H1 (cell line): ENCODE data around the gene RAMP1. TPM values are rescaled to one million over a fixed set of nuclear protein-coding genes. Genes with fewer than 3 reads are reported as not detected.

Experiments
- BACH1 ChIP-seq: IDR thresholded peaks from 2 replicates; pipeline ENCODE4 v1.6.1; 2012; ENCODE audit warnings: low read length, improper control_type of control experiment
- CTBP2 ChIP-seq: IDR thresholded peaks from 2 replicates; pipeline ENCODE4 v1.7.0; 2011; ENCODE audit warnings: borderline replicate concordance, mild to moderate bottlenecking, moderate library complexity, mixed read lengths, low read length; ENCODE audit not compliant: insufficient read depth, insufficient read length
- EP300 ChIP-seq, 2 experiments: IDR thresholded peaks; 1 replicate in 1 of 2; 2 replicates in 1 of 2; pipeline ENCODE4 v1.6.1; 2011 to 2012; ENCODE audit warnings: low read depth in 2 of 2, low read length in 2 of 2, mild to moderate bottlenecking in 2 of 2, borderline replicate concordance in 1 of 2, inconsistent platforms in 1 of 2, moderate library complexity in 1 of 2
- PHF8 ChIP-seq: fragments of 200-600 bp; sonication (generic); conservative IDR thresholded peaks from 2 replicates; pipeline ENCODE4 v1.7.1; 2012; ENCODE audit warnings: low read depth, mild to moderate bottlenecking, inconsistent platforms, low read length, moderate library complexity
- POLR2AphosphoS5 ChIP-seq: IDR thresholded peaks from 2 replicates; pipeline ENCODE4 v1.6.1; 2011; ENCODE audit warnings: low read depth, low read length
- RNF2 ChIP-seq: fragments of 200-900, 300-1000 bp; sonication (generic); IDR thresholded peaks from 2 replicates; pipeline ENCODE4 v1.7.1; 2016; ENCODE audit warnings: borderline replicate concordance, low read depth, mild to moderate bottlenecking, antibody characterized with exemption, low read length; ENCODE audit not compliant: poor library complexity, severe bottlenecking; ENCODE audit errors: missing control alignments
- SIX5 ChIP-seq: IDR thresholded peaks from 2 replicates; pipeline ENCODE4 v1.6.1; 2011; ENCODE audit warnings: mild to moderate bottlenecking, low read depth, low read length
- USF2 ChIP-seq: IDR thresholded peaks from 2 replicates; pipeline ENCODE4 v1.6.1; 2011; ENCODE audit warnings: low read length, improper control_type of control experiment
- polyA plus RNA-seq, 7 experiments: library from polyadenylated mRNA; depleted of rRNA in 3 of 7; stranded (reverse) in 5 of 7; unstranded in 2 of 7; fragments of >200 nt in 5 of 7; fragments of 200-250 nt in 2 of 7; gene quantifications; 1 replicate in 5 of 7; 2 replicates in 1 of 7; 4 replicates in 1 of 7; pipeline versions ENCODE4 v1.2.1 to v1.2.3, GENCODE V29; 2011 to 2013; ENCODE audit warnings: missing spikeins in 2 of 7, mixed read lengths in 2 of 7
- total RNA-seq: library from RNA; stranded (reverse); fragmentation: NEBNext Ultra II Directional; extraction: Animal tissue kit (Norgen Biotek cat#: 25700); gene quantifications from 2 replicates; pipeline ENCODE4 v1.2.1, GENCODE V29; 2021

The RAMP1 gene
- total and polyA plus RNA-seq, 2 of the 8 experiments (the other 6 are each of a cell fraction or from before 2014, with no cell fraction given), result 0.65 to 4.3 TPM

- TF ChIP-seq CTBP2 (no peak), USF2 (no peak), EP300 (IDR thresholded peaks at IDR 0.05; ENCODE audit: borderline replicate concordance in 1 of 2, low read depth in 2 of 2, low read length in 2 of 2) (no peak), RNF2 (no peak), SIX5 (no peak), PHF8 (no peak), POLR2AphosphoS5 (no peak), BACH1 (no peak)
- TF ChIP-seq, all 59 proteins: peak for 0
Observed at GRCh38 chr2:237935740-237936452, 76.5 kb downstream of the RAMP1 start (continued).
